ENCODE data around the gene CDYL. TPM values are rescaled to one million over a fixed set of nuclear protein-coding genes. Genes with fewer than 3 reads are reported as not detected.

CDYL gene
- total and polyA plus RNA-seq, 4 donors: 3.3 to 25.4 (median 11.0) TPM

- no peak for TF ChIP-seq ZBTB33 (IDR thresholded peaks at IDR 0.05)
- no peak for TF ChIP-seq FOXA1 (IDR thresholded peaks at IDR 0.05)
- TF ChIP-seq, protein P1, sequence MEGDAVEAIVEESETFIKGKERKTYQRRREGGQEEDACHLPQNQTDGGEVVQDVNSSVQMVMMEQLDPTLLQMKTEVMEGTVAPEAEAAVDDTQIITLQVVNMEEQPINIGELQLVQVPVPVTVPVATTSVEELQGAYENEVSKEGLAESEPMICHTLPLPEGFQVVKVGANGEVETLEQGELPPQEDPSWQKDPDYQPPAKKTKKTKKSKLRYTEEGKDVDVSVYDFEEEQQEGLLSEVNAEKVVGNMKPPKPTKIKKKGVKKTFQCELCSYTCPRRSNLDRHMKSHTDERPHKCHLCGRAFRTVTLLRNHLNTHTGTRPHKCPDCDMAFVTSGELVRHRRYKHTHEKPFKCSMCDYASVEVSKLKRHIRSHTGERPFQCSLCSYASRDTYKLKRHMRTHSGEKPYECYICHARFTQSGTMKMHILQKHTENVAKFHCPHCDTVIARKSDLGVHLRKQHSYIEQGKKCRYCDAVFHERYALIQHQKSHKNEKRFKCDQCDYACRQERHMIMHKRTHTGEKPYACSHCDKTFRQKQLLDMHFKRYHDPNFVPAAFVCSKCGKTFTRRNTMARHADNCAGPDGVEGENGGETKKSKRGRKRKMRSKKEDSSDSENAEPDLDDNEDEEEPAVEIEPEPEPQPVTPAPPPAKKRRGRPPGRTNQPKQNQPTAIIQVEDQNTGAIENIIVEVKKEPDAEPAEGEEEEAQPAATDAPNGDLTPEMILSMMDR (IDR thresholded peaks at IDR 0.05; ENCODE audit: low read depth, low read length, missing input control): no peak
- TF ChIP-seq, protein P2, sequence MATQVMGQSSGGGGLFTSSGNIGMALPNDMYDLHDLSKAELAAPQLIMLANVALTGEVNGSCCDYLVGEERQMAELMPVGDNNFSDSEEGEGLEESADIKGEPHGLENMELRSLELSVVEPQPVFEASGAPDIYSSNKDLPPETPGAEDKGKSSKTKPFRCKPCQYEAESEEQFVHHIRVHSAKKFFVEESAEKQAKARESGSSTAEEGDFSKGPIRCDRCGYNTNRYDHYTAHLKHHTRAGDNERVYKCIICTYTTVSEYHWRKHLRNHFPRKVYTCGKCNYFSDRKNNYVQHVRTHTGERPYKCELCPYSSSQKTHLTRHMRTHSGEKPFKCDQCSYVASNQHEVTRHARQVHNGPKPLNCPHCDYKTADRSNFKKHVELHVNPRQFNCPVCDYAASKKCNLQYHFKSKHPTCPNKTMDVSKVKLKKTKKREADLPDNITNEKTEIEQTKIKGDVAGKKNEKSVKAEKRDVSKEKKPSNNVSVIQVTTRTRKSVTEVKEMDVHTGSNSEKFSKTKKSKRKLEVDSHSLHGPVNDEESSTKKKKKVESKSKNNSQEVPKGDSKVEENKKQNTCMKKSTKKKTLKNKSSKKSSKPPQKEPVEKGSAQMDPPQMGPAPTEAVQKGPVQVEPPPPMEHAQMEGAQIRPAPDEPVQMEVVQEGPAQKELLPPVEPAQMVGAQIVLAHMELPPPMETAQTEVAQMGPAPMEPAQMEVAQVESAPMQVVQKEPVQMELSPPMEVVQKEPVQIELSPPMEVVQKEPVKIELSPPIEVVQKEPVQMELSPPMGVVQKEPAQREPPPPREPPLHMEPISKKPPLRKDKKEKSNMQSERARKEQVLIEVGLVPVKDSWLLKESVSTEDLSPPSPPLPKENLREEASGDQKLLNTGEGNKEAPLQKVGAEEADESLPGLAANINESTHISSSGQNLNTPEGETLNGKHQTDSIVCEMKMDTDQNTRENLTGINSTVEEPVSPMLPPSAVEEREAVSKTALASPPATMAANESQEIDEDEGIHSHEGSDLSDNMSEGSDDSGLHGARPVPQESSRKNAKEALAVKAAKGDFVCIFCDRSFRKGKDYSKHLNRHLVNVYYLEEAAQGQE (IDR thresholded peaks at IDR 0.05): no peak
- no peak for TF ChIP-seq TAF1 (conservative IDR thresholded peaks at IDR 0.05)
- TF ChIP-seq, protein P3, sequence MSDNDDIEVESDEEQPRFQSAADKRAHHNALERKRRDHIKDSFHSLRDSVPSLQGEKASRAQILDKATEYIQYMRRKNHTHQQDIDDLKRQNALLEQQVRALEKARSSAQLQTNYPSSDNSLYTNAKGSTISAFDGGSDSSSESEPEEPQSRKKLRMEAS (IDR thresholded peaks at IDR 0.05): no peak
- no peak for TF ChIP-seq HNF4A (conservative IDR thresholded peaks at IDR 0.05)
- no peak for TF ChIP-seq YY1 (IDR thresholded peaks at IDR 0.05)
- TF ChIP-seq HNF4G (IDR thresholded peaks at IDR 0.05): no peak
- no peak for TF ChIP-seq SP1 (IDR thresholded peaks at IDR 0.05)
- TF ChIP-seq, protein P4, sequence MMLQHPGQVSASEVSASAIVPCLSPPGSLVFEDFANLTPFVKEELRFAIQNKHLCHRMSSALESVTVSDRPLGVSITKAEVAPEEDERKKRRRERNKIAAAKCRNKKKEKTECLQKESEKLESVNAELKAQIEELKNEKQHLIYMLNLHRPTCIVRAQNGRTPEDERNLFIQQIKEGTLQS (IDR thresholded peaks at IDR 0.05): no peak
- TF ChIP-seq EGR1 (IDR thresholded peaks at IDR 0.05; ENCODE audit: low read depth in 2 of 2): no peak
- no peak for TF ChIP-seq JUND (IDR thresholded peaks at IDR 0.05)
- no peak for TF ChIP-seq RXRA (IDR thresholded peaks at IDR 0.05)
- no peak for TF ChIP-seq RAD21 (IDR thresholded peaks at IDR 0.05)
- no peak for TF ChIP-seq FOXA2 (IDR thresholded peaks at IDR 0.05)
- TF ChIP-seq NR2F2 (IDR thresholded peaks at IDR 0.05): no peak
- no peak for TF ChIP-seq GABPA (IDR thresholded peaks at IDR 0.05 in 1 of 2, conservative IDR thresholded peaks at IDR 0.05 in 1 of 2)
- H3K27me3 ChIP-seq (ENCODE audit: control insufficient read depth in 4 of 4, insufficient read depth in 4 of 4, low read length in 3 of 4): no peaks in the 10 kb centered on the region
- H3K4me1 ChIP-seq (ENCODE audit: control insufficient read depth in 4 of 4, insufficient read depth in 4 of 4, low read length in 3 of 4): peaks cover 1 to 7% (median 3%) of the 10 kb centered on the region in 4 donors
- H3K27ac ChIP-seq (ENCODE audit: low read depth in 1 of 2, low read length in 2 of 2): no peak overlapping the region
- no peak for DNase-seq (ENCODE audit: low spot score)
- peaks cover 0 to 1% (median 0%) of the 10 kb centered on the region in 4 donors for H3K36me3 ChIP-seq (ENCODE audit: control insufficient read depth in 4 of 4, insufficient read depth in 3 of 4, low read depth in 1 of 4, low read length in 3 of 4)
- H3K9ac ChIP-seq (ENCODE audit: low read depth in 1 of 2, low read length in 2 of 2): no peak overlapping the region
- H3K9me3 ChIP-seq (ENCODE audit: control insufficient read depth in 4 of 4, low read length in 3 of 4): no peaks in the 10 kb centered on the region
- no peak overlapping the region for H3K4me3 ChIP-seq (ENCODE audit: low read depth in 1 of 3, low read length in 3 of 3)
- 80% methylated on average over 9 of the region's 9 CpGs for WGBS
Observed at GRCh38 chr6:4806791-4807190, 30.6 kb downstream of the CDYL start.

Data from liver (tissue), 9 donors.